ENCODE data around the gene RPP40.

RPP40 gene

GRCh38 chr6:4983322-4983721, 20.5 kb downstream of the RPP40 start:
- no peak for DNase-seq
- Histone ChIP-seq H3K9me3 (ENCODE audit: insufficient read depth, low read length, severe bottlenecking) (peaks cover 6% of the 10 kb centered on the region), H3K9ac (ENCODE audit: low read depth, low read length) (no peak overlapping the region), H3K79me2 (ENCODE audit: insufficient read depth, low read length) (no peaks in the 10 kb centered on the region), H3K4me2 (ENCODE audit: insufficient read depth, low read length) (no peak overlapping the region), H3K27me3 (ENCODE audit: insufficient read depth, low read length, poor library complexity) (no peaks in the 10 kb centered on the region), H3K4me3 (ENCODE audit: low read depth in 1 of 2, low read length in 2 of 2) (no peak overlapping the region), H2AFZ (ENCODE audit: low read depth, low read length) (no peak overlapping the region), H4K20me1 (ENCODE audit: insufficient read depth, low read length) (no peaks in the 10 kb centered on the region), H3K36me3 (ENCODE audit: insufficient read depth, low read length) (no peaks in the 10 kb centered on the region), H3K27ac (ENCODE audit: low read length) (no peak overlapping the region), H3K4me1 (ENCODE audit: insufficient read depth, low read length) (no peaks in the 10 kb centered on the region)
- TF ChIP-seq EZH2 (IDR thresholded peaks at IDR 0.05; ENCODE audit: borderline replicate concordance, low read depth, low read length, severe bottlenecking) (no peak), CTCF (IDR thresholded peaks at IDR 0.05; ENCODE audit: borderline replicate concordance, extremely low read depth, low read length, poor library complexity, severe bottlenecking) (no peak)
- no peak for ATAC-seq (ENCODE audit: insufficient read depth, low read depth)

- no peaks in the 10 kb centered on the region for H3K27me3 ChIP-seq (ENCODE audit: insufficient read depth, low read length, poor library complexity)
- H3K79me2 ChIP-seq (ENCODE audit: insufficient read depth, low read length) = no peaks in the 10 kb centered on the region
- no peak overlapping the region for H2AFZ ChIP-seq (ENCODE audit: low read depth, low read length)
- H3K36me3 ChIP-seq (ENCODE audit: insufficient read depth, low read length) = no peaks in the 10 kb centered on the region
- ATAC-seq (ENCODE audit: insufficient read depth, low read depth) = no peak
- TF ChIP-seq EZH2 (IDR thresholded peaks at IDR 0.05; ENCODE audit: borderline replicate concordance, low read depth, low read length, severe bottlenecking) (no peak), CTCF (IDR thresholded peaks at IDR 0.05; ENCODE audit: borderline replicate concordance, extremely low read depth, low read length, poor library complexity, severe bottlenecking) (no peak)
- DNase-seq = no peak
- no peak overlapping the region for H3K4me3 ChIP-seq (ENCODE audit: low read depth in 1 of 2, low read length in 2 of 2)
- no peaks in the 10 kb centered on the region for H4K20me1 ChIP-seq (ENCODE audit: insufficient read depth, low read length)
- H3K4me2 ChIP-seq (ENCODE audit: insufficient read depth, low read length) = no peak overlapping the region
- H3K4me1 ChIP-seq (ENCODE audit: insufficient read depth, low read length) = no peaks in the 10 kb centered on the region
- no peak overlapping the region for H3K9ac ChIP-seq (ENCODE audit: low read depth, low read length)
- H3K27ac ChIP-seq (ENCODE audit: low read length) = no peak overlapping the region
- H3K9me3 ChIP-seq (ENCODE audit: insufficient read depth, low read length, severe bottlenecking) = peaks cover 6% of the 10 kb centered on the region
These were observed 22.1 kb downstream of the RPP40 start for GRCh38 chr6:4981761-4982160.

- ATAC-seq (ENCODE audit: insufficient read depth, low read depth) (no peak), DNase-seq (no peak)
- Histone ChIP-seq H3K36me3 (ENCODE audit: insufficient read depth, low read length) (no peaks in the 10 kb centered on the region), H3K79me2 (ENCODE audit: insufficient read depth, low read length) (no peaks in the 10 kb centered on the region), H3K9me3 (ENCODE audit: insufficient read depth, low read length, severe bottlenecking) (peaks cover 6% of the 10 kb centered on the region), H3K4me1 (ENCODE audit: insufficient read depth, low read length) (no peaks in the 10 kb centered on the region), H4K20me1 (ENCODE audit: insufficient read depth, low read length) (no peaks in the 10 kb centered on the region), H3K27ac (ENCODE audit: low read length) (no peak overlapping the region), H3K4me2 (ENCODE audit: insufficient read depth, low read length) (no peak overlapping the region), H3K9ac (ENCODE audit: low read depth, low read length) (no peak overlapping the region), H3K27me3 (ENCODE audit: insufficient read depth, low read length, poor library complexity) (no peaks in the 10 kb centered on the region), H2AFZ (ENCODE audit: low read depth, low read length) (no peak overlapping the region), H3K4me3 (ENCODE audit: low read depth in 1 of 2, low read length in 2 of 2) (no peak overlapping the region)
- no peak for TF ChIP-seq CTCF (IDR thresholded peaks at IDR 0.05; ENCODE audit: borderline replicate concordance, extremely low read depth, low read length, poor library complexity, severe bottlenecking)
- TF ChIP-seq EZH2 (IDR thresholded peaks at IDR 0.05; ENCODE audit: borderline replicate concordance, low read depth, low read length, severe bottlenecking) = no peak
These were observed 24.4 kb downstream of the RPP40 start for GRCh38 chr6:4979426-4979825.

GRCh38 chr6:4977468-4977867, 26.4 kb downstream of the RPP40 start:
- TF ChIP-seq CTCF (IDR thresholded peaks at IDR 0.05; ENCODE audit: borderline replicate concordance, extremely low read depth, low read length, poor library complexity, severe bottlenecking) (no peak), EZH2 (IDR thresholded peaks at IDR 0.05; ENCODE audit: borderline replicate concordance, low read depth, low read length, severe bottlenecking) (no peak)
- Histone ChIP-seq H3K36me3 (ENCODE audit: insufficient read depth, low read length) (no peaks in the 10 kb centered on the region), H3K79me2 (ENCODE audit: insufficient read depth, low read length) (no peaks in the 10 kb centered on the region), H3K9ac (ENCODE audit: low read depth, low read length) (no peak overlapping the region), H4K20me1 (ENCODE audit: insufficient read depth, low read length) (no peaks in the 10 kb centered on the region), H3K9me3 (ENCODE audit: insufficient read depth, low read length, severe bottlenecking) (peaks cover 6% of the 10 kb centered on the region), H3K4me1 (ENCODE audit: insufficient read depth, low read length) (no peaks in the 10 kb centered on the region), H3K4me2 (ENCODE audit: insufficient read depth, low read length) (no peak overlapping the region), H2AFZ (ENCODE audit: low read depth, low read length) (no peak overlapping the region), H3K4me3 (ENCODE audit: low read depth in 1 of 2, low read length in 2 of 2) (no peak overlapping the region), H3K27me3 (ENCODE audit: insufficient read depth, low read length, poor library complexity) (peaks cover 2% of the 10 kb centered on the region), H3K27ac (ENCODE audit: low read length) (no peak overlapping the region)
- DNase-seq (no peak), ATAC-seq (ENCODE audit: insufficient read depth, low read depth) (no peak)
